Ovary (tissue), 9 donors: ENCODE measurements around the gene EMD. TPM values are rescaled to one million over a fixed set of nuclear protein-coding genes. Genes with fewer than 3 reads are reported as not detected.

Source experiments
- DNase-seq, 5 donors: peaks; one replicate each; pipeline ENCODE4 v3.0.0-alpha.2; 2019 to 2020
- H3K27ac ChIP-seq, 2 donors: fragments of 200-600 bp; one replicate each; pipeline versions ENCODE4 v1.5.1 to v1.8.0; 2019 to 2022
- H3K27me3 ChIP-seq: fragments of 200-600 bp; one replicate; pipeline ENCODE4 v1.8.0; 2022
- H3K36me3 ChIP-seq: fragments of 200-600 bp; sonication (generic); one replicate; pipeline ENCODE4 v1.5.1; 2019
- H3K4me1 ChIP-seq: one replicate; pipeline ENCODE4 v1.8.1; 2013; ENCODE audit warnings: mild to moderate bottlenecking, moderate library complexity; ENCODE audit not compliant: insufficient read depth
- H3K4me3 ChIP-seq: fragments of 200-600 bp; sonication (generic); one replicate; pipeline ENCODE4 v1.5.1; 2017
- H3K9me3 ChIP-seq, 2 donors: fragments of 200-600 bp in 1 of 2; sonication (generic) in 1 of 2; one replicate each; pipeline versions ENCODE4 v1.5.1 to v1.8.1; 2013 to 2019; ENCODE audit warnings: mild to moderate bottlenecking in 1 of 2, moderate library complexity in 1 of 2
- EP300 ChIP-seq: sonication (generic); formaldehyde crosslinking; IDR thresholded peaks from one replicate; pipeline ENCODE4 v1.6.1; 2017; ENCODE audit warnings: antibody characterized with exemption
- POLR2A ChIP-seq: fragments of 450-650 bp; IDR thresholded peaks from one replicate; pipeline ENCODE4 v1.6.1; 2017; ENCODE audit warnings: antibody characterized with exemption, mild to moderate bottlenecking, moderate library complexity
- WGBS, 3 donors: extraction: QIAGEN DNeasy Blood & Tissue Kit in 1 of 3; methylation state at CpG; one replicate each; pipeline versions ENCODE4 v1.1.5 to v1.1.7; 2013 to 2017; 5-methylcytosine and 5-hydroxymethylcytosine counted together
- intact Hi-C, 4 donors: fragments of 100-400 bp; cut with DNase I; formaldehyde crosslinking; loops; one replicate each; pipeline versions ENCODE4 v1.11.0 to v1.15.1; 2022 to 2023
- polyA plus RNA-seq, 2 donors: library from polyadenylated mRNA; stranded (reverse); fragments of 200-250 nt in 1 of 2; fragments of 350-450 nt in 1 of 2; fragmentation: Illumina TruSeq in 1 of 2; extraction: RNeasy Lipid Tissue Mini Kit (QIAGEN cat#74804) in 1 of 2; gene quantifications; one replicate each; pipeline ENCODE4 v1.2.3, GENCODE V29; 2013 to 2014
- total RNA-seq, 7 donors: library from RNA; depleted of rRNA in 2 of 7; stranded (reverse); fragments of >200 nt in 2 of 7; fragmentation: NEBNext Ultra II Directional in 3 of 7; extraction: Animal tissue kit (Norgen Biotek cat#: 25700) in 3 of 7; gene quantifications; one replicate each; pipeline versions ENCODE4 v1.1.0 to v1.2.4, GENCODE V29; 2016 to 2023
- TF ChIP-seq, protein P1 (sequence below), 3 donors: fragments of 450-650 bp in 2 of 3; fragments of 200-600 bp in 1 of 3; IDR thresholded peaks; one replicate each; pipeline versions ENCODE4 v1.5.1 to v1.8.0; 2016 to 2022; ENCODE audit warnings: antibody characterized with exemption in 3 of 3, mild to moderate bottlenecking in 1 of 3
- donor health status: DM: no; HTN: no; CAD: no; lungs with moderate emphysema.
- donor health status: DM: no; HTN: no; CAD: no.
- donor health status: Bipolar disorder and iron deficiency.
- donor health status: DM: yes; HTN: yes; CAD: no.
- donor health status: DM: no; HTN: no; CAD: no.
- donor health status: DM: yes; HTN: yes; CAD: no.

EMD gene
- total and polyA plus RNA-seq, 9 donors, result 40.5 to 158 (median 107) TPM

GRCh38 chrX:154411981-154412340 is 32.9 kb downstream of the EMD start:
- 33 to 40% (median 39%) methylated on average over 21 to 29 of the region's 29 CpGs for WGBS, 3 donors
- no peaks in the 10 kb centered on the region for H3K4me1 ChIP-seq
- intact Hi-C loops, result no loop called here
- peak overlapping the region; percentile 64 to 88 for H3K27ac ChIP-seq
- H3K9me3 ChIP-seq, result no peaks in the 10 kb centered on the region
- H3K4me3 ChIP-seq, result peak overlapping the region; percentile 69
- TF ChIP-seq POLR2A, result peak; percentile 21
- TF ChIP-seq, protein P1, sequence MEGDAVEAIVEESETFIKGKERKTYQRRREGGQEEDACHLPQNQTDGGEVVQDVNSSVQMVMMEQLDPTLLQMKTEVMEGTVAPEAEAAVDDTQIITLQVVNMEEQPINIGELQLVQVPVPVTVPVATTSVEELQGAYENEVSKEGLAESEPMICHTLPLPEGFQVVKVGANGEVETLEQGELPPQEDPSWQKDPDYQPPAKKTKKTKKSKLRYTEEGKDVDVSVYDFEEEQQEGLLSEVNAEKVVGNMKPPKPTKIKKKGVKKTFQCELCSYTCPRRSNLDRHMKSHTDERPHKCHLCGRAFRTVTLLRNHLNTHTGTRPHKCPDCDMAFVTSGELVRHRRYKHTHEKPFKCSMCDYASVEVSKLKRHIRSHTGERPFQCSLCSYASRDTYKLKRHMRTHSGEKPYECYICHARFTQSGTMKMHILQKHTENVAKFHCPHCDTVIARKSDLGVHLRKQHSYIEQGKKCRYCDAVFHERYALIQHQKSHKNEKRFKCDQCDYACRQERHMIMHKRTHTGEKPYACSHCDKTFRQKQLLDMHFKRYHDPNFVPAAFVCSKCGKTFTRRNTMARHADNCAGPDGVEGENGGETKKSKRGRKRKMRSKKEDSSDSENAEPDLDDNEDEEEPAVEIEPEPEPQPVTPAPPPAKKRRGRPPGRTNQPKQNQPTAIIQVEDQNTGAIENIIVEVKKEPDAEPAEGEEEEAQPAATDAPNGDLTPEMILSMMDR (IDR thresholded peaks at IDR 0.05), result no peak
- no peaks in the 10 kb centered on the region for H3K27me3 ChIP-seq
- H3K36me3 ChIP-seq, result no peaks in the 10 kb centered on the region
- DNase-seq, result peak; percentile 72 to 81 (median 74)

DNA sequence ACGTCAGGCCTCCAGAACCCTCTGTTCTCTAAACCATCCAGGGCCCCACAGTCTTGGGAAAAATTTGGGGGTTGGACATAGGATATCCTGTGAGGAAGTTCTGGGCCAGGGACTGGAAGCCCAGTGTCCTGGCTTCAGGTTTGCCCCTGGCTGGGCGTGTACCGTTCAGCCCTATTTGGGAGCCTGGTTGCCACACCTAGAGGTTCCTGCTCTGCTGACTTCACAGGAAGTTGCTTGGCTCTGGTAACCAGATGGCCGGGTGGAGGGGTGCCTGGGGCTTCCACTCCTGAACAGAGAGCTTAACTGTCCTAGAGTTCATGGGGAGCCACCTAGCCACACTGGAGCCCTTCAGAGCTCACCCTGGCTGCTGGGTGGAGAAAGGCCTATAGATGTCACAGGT is 33.4 kb downstream of the EMD start:
- Histone ChIP-seq H3K27ac (peak overlapping the region in 1 of 2 donors; percentile 88), H3K4me3 (peak overlapping the region; percentile 69), H3K4me1 (no peaks in the 10 kb centered on the region), H3K27me3 (no peaks in the 10 kb centered on the region), H3K9me3 (no peaks in the 10 kb centered on the region), H3K36me3 (no peaks in the 10 kb centered on the region)
- intact Hi-C loops, result no loop called here
- no peak for DNase-seq
- WGBS, 3 donors, result 64 to 67% (median 64%) methylated on average over 4 of the region's 4 CpGs
- TF ChIP-seq POLR2A (no peak), EP300 (no peak)
- TF ChIP-seq, protein P1 (IDR thresholded peaks at IDR 0.05), result no peak

DNA sequence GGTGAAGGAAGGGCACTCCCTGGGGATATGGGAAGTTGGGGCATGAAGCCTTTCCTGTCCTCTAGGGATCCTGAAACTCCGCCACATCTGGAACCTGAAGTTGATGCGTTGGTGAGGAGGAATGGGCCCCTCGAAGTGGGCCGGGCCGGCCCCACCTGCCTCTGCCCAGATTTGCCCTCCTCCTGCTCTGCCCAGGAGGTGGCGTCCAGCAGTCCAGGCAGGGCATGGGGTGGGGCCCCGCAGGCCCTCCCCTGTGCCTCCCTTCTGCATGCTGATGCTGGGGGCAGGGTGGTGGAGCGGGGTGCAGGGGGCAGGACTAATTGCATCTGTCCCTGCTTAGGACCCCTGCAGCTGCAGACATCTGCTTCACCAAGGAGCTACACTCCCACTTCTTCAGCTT is 34.0 kb downstream of the EMD start:
- Histone ChIP-seq H3K36me3 (no peaks in the 10 kb centered on the region), H3K4me1 (no peaks in the 10 kb centered on the region), H3K9me3 (no peaks in the 10 kb centered on the region), H3K27ac (no peak overlapping the region), H3K4me3 (no peak overlapping the region), H3K27me3 (no peaks in the 10 kb centered on the region)
- intact Hi-C loops, result no loop called here
- no peak for DNase-seq
- no peak for TF ChIP-seq EP300
- no peak for TF ChIP-seq POLR2A
- TF ChIP-seq, protein P1 (IDR thresholded peaks at IDR 0.05), result no peak
- WGBS, 3 donors, result 62 to 87% (median 81%) methylated on average over 8 of the region's 8 CpGs

GRCh38 chrX:154417157-154417556 is 38.1 kb downstream of the EMD start:
- no peak overlapping the region for H3K4me3 ChIP-seq
- H3K4me1 ChIP-seq, result no peaks in the 10 kb centered on the region
- no peaks in the 10 kb centered on the region for H3K36me3 ChIP-seq
- TF ChIP-seq, protein P1 (IDR thresholded peaks at IDR 0.05), result no peak
- TF ChIP-seq EP300 (no peak), POLR2A (no peak)
- no peak for DNase-seq
- no peak overlapping the region for H3K27ac ChIP-seq
- no peaks in the 10 kb centered on the region for H3K9me3 ChIP-seq
- 66 to 71% (median 68%) methylated on average over 7 of the region's 7 CpGs for WGBS, 3 donors
- H3K27me3 ChIP-seq, result no peaks in the 10 kb centered on the region
- intact Hi-C loops, result no loop called here

- no peaks in the 10 kb centered on the region for H3K4me1 ChIP-seq
- H3K36me3 ChIP-seq, result no peaks in the 10 kb centered on the region
- TF ChIP-seq POLR2A, result no peak
- TF ChIP-seq EP300, result no peak
- TF ChIP-seq, protein P1 (IDR thresholded peaks at IDR 0.05), result no peak
- H3K9me3 ChIP-seq, result no peaks in the 10 kb centered on the region
- H3K27me3 ChIP-seq, result no peaks in the 10 kb centered on the region
- no peak overlapping the region for H3K27ac ChIP-seq
- WGBS, 3 donors, result 80 to 90% (median 80%) methylated on average over 8 of the region's 8 CpGs
- DNase-seq, result no peak
- intact Hi-C loops, result no loop called here
- H3K4me3 ChIP-seq, result no peak overlapping the region
Measured at GRCh38 chrX:154419189-154419588, 40.1 kb downstream of the EMD start.
